GM19397 (cell line): Measurements from ENCODE around the gene PAPPA.

Source experiments
- ATAC-seq: cut with Tn5 transposase; IDR thresholded peaks from one replicate; pipeline ENCODE4 v1.9.1; 2021; ENCODE audit warnings: mild to moderate bottlenecking, moderate library complexity; ENCODE audit not compliant: unreplicated experiment

Gene PAPPA

GRCh38 chr9:116309900-116310611 lies 156.5 kb downstream of the PAPPA start:
- no peak for ATAC-seq

- no peak for ATAC-seq
These were observed 158.6 kb downstream of the PAPPA start for GRCh38 chr9:116312221-116312620.

- ATAC-seq, result no peak
These were observed 160.0 kb downstream of the PAPPA start for GRCh38 chr9:116313638-116314037.

- no peak for ATAC-seq
These were observed 162.7 kb downstream of the PAPPA start for GRCh38 chr9:116316246-116316645.

- ATAC-seq, result no peak
These were observed 163.9 kb downstream of the PAPPA start for GRCh38 chr9:116317503-116317902.

- ATAC-seq, result no peak
These were observed 165.1 kb downstream of the PAPPA start for GRCh38 chr9:116318468-116319374.

GRCh38 chr9:116319480-116319879 lies 165.9 kb downstream of the PAPPA start:
- ATAC-seq, result no peak

GRCh38 chr9:116320290-116320689 lies 166.7 kb downstream of the PAPPA start:
- no peak for ATAC-seq

- ATAC-seq, result no peak
These were observed 168.9 kb downstream of the PAPPA start for GRCh38 chr9:116322521-116322920.

GRCh38 chr9:116323012-116323411 lies 169.4 kb downstream of the PAPPA start:
- no peak for ATAC-seq

GRCh38 chr9:116323571-116323970 lies 170.0 kb downstream of the PAPPA start:
- ATAC-seq, result no peak

GRCh38 chr9:116325924-116326323 lies 172.3 kb downstream of the PAPPA start:
- ATAC-seq, result no peak

GRCh38 chr9:116327701-116328405 lies 174.3 kb downstream of the PAPPA start:
- ATAC-seq, result no peak

GRCh38 chr9:116329470-116329869 lies 175.9 kb downstream of the PAPPA start:
- ATAC-seq, result no peak

GRCh38 chr9:116331241-116331640 lies 177.7 kb downstream of the PAPPA start:
- no peak for ATAC-seq

- ATAC-seq, result no peak
These were observed 178.5 kb downstream of the PAPPA start for GRCh38 chr9:116332090-116332489.

- ATAC-seq, result no peak
These were observed 179.7 kb downstream of the PAPPA start for GRCh38 chr9:116333254-116333653.

- no peak for ATAC-seq
These were observed 181.1 kb downstream of the PAPPA start for GRCh38 chr9:116334546-116335150.

- ATAC-seq, result no peak
These were observed 181.8 kb downstream of the PAPPA start for GRCh38 chr9:116335392-116335791.

GRCh38 chr9:116336133-116336862 lies 182.7 kb downstream of the PAPPA start:
- no peak for ATAC-seq
